ENCODE measurements around the gene MAGI1. TPM values are rescaled to one million over a fixed set of nuclear protein-coding genes. Genes with fewer than 3 reads are reported as not detected.

Gene MAGI1
- total and polyA plus RNA-seq, 10 donors: 3.5 to 104 (median 62.3) TPM

- intact Hi-C loops (cut with DNase I; ENCODE audit: low total_unique reads): no loop called here
- peak overlapping the region in 7 of 8 donors; percentile 55 to 78 (median 69) for H3K27ac ChIP-seq
- no peak for DNase-seq
- no peaks in the 10 kb centered on the region for H3K27me3 ChIP-seq (replicated peaks in 1 of 7)
- no peak overlapping the region for H3K4me3 ChIP-seq
- TF ChIP-seq POLR2A (IDR thresholded peaks at IDR 0.05): no peak
- no peak for TF ChIP-seq CTCF (IDR thresholded peaks at IDR 0.05 in 8 of 11, conservative IDR thresholded peaks at IDR 0.05 in 3 of 11)
- TF ChIP-seq POLR2AphosphoS5 (IDR thresholded peaks at IDR 0.05): no peak
- 56 to 77% (median 61%) methylated on average over 6 of the region's 6 CpGs for WGBS, 5 donors
- peaks cover 0 to 28% (median 3%) of the 10 kb centered on the region in 6 donors for H3K4me1 ChIP-seq
- H3K9me3 ChIP-seq: no peaks in the 10 kb centered on the region
- no peaks in the 10 kb centered on the region for H3K36me3 ChIP-seq
These were observed 92.8 kb downstream of the MAGI1 start for GRCh38 chr3:65945953-65946352.

- no peak for DNase-seq
- WGBS, 5 donors: 72 to 91% (median 86%) methylated on average over 3 of the region's 3 CpGs
- no peak for TF ChIP-seq POLR2A (IDR thresholded peaks at IDR 0.05)
- TF ChIP-seq CTCF (IDR thresholded peaks at IDR 0.05 in 8 of 11, conservative IDR thresholded peaks at IDR 0.05 in 3 of 11): no peak
- no peak for TF ChIP-seq POLR2AphosphoS5 (IDR thresholded peaks at IDR 0.05)
- Histone ChIP-seq H3K36me3 (no peaks in the 10 kb centered on the region), H3K9me3 (no peaks in the 10 kb centered on the region), H3K27me3 (replicated peaks in 1 of 7) (no peaks in the 10 kb centered on the region), H3K4me1 (peaks cover 0 to 28% (median 3%) of the 10 kb centered on the region in 6 donors), H3K27ac (peak overlapping the region in 7 of 8 donors; percentile 55 to 78 (median 69)), H3K4me3 (no peak overlapping the region)
- intact Hi-C loops (cut with DNase I; ENCODE audit: low total_unique reads): no loop called here
These were observed 93.2 kb downstream of the MAGI1 start for GRCh38 chr3:65945480-65945879.

- no peaks in the 10 kb centered on the region for H3K36me3 ChIP-seq
- no peaks in the 10 kb centered on the region for H3K27me3 ChIP-seq (replicated peaks in 1 of 7)
- no peaks in the 10 kb centered on the region for H3K9me3 ChIP-seq
- intact Hi-C loops (cut with DNase I; ENCODE audit: low total_unique reads): no loop called here
- DNase-seq: no peak
- TF ChIP-seq POLR2A (IDR thresholded peaks at IDR 0.05): no peak
- TF ChIP-seq CTCF (IDR thresholded peaks at IDR 0.05 in 8 of 11, conservative IDR thresholded peaks at IDR 0.05 in 3 of 11): no peak
- no peak for TF ChIP-seq POLR2AphosphoS5 (IDR thresholded peaks at IDR 0.05)
- H3K27ac ChIP-seq: peak overlapping the region in 3 of 8 donors; percentile 25 to 78 (median 27)
- H3K4me1 ChIP-seq: peaks cover 0 to 23% (median 3%) of the 10 kb centered on the region in 6 donors
- 63 to 85% (median 80%) methylated on average over 4 of the region's 4 CpGs for WGBS, 5 donors
- no peak overlapping the region for H3K4me3 ChIP-seq
These were observed 94.5 kb downstream of the MAGI1 start for GRCh38 chr3:65944252-65944651.

GRCh38 chr3:65939801-65940246, 98.9 kb downstream of the MAGI1 start:
- intact Hi-C loops (cut with DNase I; ENCODE audit: low total_unique reads): no loop called here
- H3K27ac ChIP-seq: peak overlapping the region in 1 of 8 donors; percentile 37
- 90 to 96% (median 93%) methylated on average over 2 of the region's 2 CpGs for WGBS, 5 donors
- TF ChIP-seq POLR2AphosphoS5 (IDR thresholded peaks at IDR 0.05) (no peak), POLR2A (IDR thresholded peaks at IDR 0.05) (no peak), CTCF (IDR thresholded peaks at IDR 0.05 in 8 of 11, conservative IDR thresholded peaks at IDR 0.05 in 3 of 11) (no peak)
- peaks cover 0 to 18% (median 3%) of the 10 kb centered on the region in 6 donors for H3K4me1 ChIP-seq
- no peaks in the 10 kb centered on the region for H3K27me3 ChIP-seq (replicated peaks in 1 of 7)
- no peaks in the 10 kb centered on the region for H3K9me3 ChIP-seq
- H3K4me3 ChIP-seq: no peak overlapping the region
- DNase-seq: no peak
- H3K36me3 ChIP-seq: no peaks in the 10 kb centered on the region
